ENCODE measurements around the gene CDC123.
"Not testable (repeated sequence)": the region's sequence is repeated elsewhere in the genome, so short reads cannot be mapped to it uniquely, and the experiment has no call there.

CDC123 gene

GRCh38 chr10:12225444-12225843 is 29.5 kb downstream of the CDC123 start:
- TF ChIP-seq, protein P1, sequence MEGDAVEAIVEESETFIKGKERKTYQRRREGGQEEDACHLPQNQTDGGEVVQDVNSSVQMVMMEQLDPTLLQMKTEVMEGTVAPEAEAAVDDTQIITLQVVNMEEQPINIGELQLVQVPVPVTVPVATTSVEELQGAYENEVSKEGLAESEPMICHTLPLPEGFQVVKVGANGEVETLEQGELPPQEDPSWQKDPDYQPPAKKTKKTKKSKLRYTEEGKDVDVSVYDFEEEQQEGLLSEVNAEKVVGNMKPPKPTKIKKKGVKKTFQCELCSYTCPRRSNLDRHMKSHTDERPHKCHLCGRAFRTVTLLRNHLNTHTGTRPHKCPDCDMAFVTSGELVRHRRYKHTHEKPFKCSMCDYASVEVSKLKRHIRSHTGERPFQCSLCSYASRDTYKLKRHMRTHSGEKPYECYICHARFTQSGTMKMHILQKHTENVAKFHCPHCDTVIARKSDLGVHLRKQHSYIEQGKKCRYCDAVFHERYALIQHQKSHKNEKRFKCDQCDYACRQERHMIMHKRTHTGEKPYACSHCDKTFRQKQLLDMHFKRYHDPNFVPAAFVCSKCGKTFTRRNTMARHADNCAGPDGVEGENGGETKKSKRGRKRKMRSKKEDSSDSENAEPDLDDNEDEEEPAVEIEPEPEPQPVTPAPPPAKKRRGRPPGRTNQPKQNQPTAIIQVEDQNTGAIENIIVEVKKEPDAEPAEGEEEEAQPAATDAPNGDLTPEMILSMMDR (IDR thresholded peaks at IDR 0.05; ENCODE audit: insufficient read depth, low read length) = no peak
- no peak for TF ChIP-seq POLR2AphosphoS5 (IDR thresholded peaks at IDR 0.05; ENCODE audit: low read depth)
- DNase-seq (ENCODE audit: low read depth in 1 of 2, low spot score in 1 of 2) = no peak
- no peaks in the 10 kb centered on the region for H3K27me3 ChIP-seq (ENCODE audit: insufficient read depth, poor library complexity, severe bottlenecking)
- no peak overlapping the region for H3K27ac ChIP-seq (replicated peaks)
- H3K4me3 ChIP-seq (replicated peaks; ENCODE audit: insufficient read depth, low read length) = no peak overlapping the region

DNA sequence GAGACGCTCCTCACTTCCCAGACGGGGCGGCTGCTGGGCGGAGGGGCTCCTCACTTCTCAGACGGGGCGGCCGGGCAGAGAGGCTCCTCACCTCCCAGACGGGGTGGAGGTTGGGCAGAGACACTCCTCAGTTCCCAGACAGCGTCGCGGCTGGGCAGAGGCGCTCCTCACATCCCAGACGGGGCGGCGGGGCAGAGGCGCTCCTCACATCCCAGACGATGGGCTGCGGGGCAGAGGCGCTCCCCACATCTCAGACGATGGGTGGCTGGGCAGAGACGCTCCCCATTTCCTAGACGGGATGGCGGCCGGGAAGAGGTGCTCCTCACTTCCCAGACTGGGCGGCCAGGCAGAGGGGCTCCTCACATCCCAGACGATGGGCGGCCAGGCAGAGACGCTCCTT is 30.4 kb downstream of the CDC123 start:
- H3K27me3 ChIP-seq (ENCODE audit: insufficient read depth, poor library complexity, severe bottlenecking); H3K27ac ChIP-seq (replicated peaks); DNase-seq (ENCODE audit: low read depth in 1 of 2, low spot score in 1 of 2); H3K4me3 ChIP-seq (replicated peaks; ENCODE audit: insufficient read depth, low read length): not testable (repeated sequence)

DNA sequence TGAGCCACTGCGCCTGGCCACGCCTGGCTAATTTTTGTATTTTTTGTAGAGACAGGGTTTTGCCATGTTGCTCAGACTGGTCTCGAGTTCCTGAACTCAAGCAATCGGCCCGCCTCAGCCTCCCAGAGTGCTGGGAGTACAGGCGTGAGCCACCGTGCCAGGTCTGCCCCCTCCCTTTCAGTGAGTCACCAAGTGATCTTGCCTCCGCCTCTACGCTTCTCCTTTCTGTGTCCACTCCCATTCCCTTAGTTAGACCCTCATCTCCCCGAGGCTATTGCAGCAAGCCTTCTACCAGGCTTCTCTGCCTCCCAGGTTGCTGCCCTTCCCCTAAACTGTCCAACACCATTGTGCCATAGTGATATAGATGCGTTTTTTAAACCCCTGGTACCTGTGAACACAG is 32.9 kb downstream of the CDC123 start:
- Histone ChIP-seq H3K27me3 (ENCODE audit: insufficient read depth, poor library complexity, severe bottlenecking) (no peaks in the 10 kb centered on the region), H3K4me3 (replicated peaks; ENCODE audit: insufficient read depth, low read length) (no peak overlapping the region), H3K27ac (replicated peaks) (no peak overlapping the region)
- no peak for TF ChIP-seq SPI1 (IDR thresholded peaks at IDR 0.05; ENCODE audit: borderline replicate concordance, low read depth)
- no peak for TF ChIP-seq POLR2AphosphoS5 (IDR thresholded peaks at IDR 0.05; ENCODE audit: low read depth)
- TF ChIP-seq, protein P1 (IDR thresholded peaks at IDR 0.05; ENCODE audit: insufficient read depth, low read length) = no peak
- TF ChIP-seq, protein P2, sequence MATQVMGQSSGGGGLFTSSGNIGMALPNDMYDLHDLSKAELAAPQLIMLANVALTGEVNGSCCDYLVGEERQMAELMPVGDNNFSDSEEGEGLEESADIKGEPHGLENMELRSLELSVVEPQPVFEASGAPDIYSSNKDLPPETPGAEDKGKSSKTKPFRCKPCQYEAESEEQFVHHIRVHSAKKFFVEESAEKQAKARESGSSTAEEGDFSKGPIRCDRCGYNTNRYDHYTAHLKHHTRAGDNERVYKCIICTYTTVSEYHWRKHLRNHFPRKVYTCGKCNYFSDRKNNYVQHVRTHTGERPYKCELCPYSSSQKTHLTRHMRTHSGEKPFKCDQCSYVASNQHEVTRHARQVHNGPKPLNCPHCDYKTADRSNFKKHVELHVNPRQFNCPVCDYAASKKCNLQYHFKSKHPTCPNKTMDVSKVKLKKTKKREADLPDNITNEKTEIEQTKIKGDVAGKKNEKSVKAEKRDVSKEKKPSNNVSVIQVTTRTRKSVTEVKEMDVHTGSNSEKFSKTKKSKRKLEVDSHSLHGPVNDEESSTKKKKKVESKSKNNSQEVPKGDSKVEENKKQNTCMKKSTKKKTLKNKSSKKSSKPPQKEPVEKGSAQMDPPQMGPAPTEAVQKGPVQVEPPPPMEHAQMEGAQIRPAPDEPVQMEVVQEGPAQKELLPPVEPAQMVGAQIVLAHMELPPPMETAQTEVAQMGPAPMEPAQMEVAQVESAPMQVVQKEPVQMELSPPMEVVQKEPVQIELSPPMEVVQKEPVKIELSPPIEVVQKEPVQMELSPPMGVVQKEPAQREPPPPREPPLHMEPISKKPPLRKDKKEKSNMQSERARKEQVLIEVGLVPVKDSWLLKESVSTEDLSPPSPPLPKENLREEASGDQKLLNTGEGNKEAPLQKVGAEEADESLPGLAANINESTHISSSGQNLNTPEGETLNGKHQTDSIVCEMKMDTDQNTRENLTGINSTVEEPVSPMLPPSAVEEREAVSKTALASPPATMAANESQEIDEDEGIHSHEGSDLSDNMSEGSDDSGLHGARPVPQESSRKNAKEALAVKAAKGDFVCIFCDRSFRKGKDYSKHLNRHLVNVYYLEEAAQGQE (IDR thresholded peaks at IDR 0.05; ENCODE audit: insufficient replicate concordance, low read depth) = no peak
- TF ChIP-seq GABPA (IDR thresholded peaks at IDR 0.05; ENCODE audit: low read depth) = no peak
- DNase-seq (ENCODE audit: low read depth in 1 of 2, low spot score in 1 of 2) = no peak

DNA sequence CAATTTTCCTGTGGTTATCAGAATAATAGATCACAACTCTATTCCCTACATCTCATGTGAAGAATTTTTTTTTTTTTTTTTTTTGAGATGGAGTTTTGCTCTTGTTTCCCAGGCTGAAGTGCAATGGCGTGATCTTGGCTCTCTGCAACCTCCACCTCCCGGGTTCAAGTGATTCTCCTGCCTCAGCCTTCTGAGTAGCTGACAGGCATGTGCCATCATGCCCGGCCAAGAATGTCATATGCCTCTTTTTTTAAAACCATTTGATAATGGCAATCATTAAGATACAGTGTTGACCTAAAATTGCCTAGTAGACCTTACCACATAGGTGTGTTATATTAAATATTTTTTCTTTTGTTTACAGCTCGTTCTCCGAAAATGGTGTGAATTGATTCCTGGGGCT is 38.7 kb downstream of the CDC123 start:
- not testable (repeated sequence) for H3K27ac ChIP-seq (replicated peaks); H3K27me3 ChIP-seq (ENCODE audit: insufficient read depth, poor library complexity, severe bottlenecking); DNase-seq (ENCODE audit: low read depth in 1 of 2, low spot score in 1 of 2); H3K4me3 ChIP-seq (replicated peaks; ENCODE audit: insufficient read depth, low read length)

GRCh38 chr10:12235116-12235694 is 39.2 kb downstream of the CDC123 start:
- TF ChIP-seq, protein P2 (IDR thresholded peaks at IDR 0.05; ENCODE audit: insufficient replicate concordance, low read depth) = no peak
- TF ChIP-seq SPI1 (IDR thresholded peaks at IDR 0.05; ENCODE audit: borderline replicate concordance, low read depth) (no peak), POLR2AphosphoS5 (IDR thresholded peaks at IDR 0.05; ENCODE audit: low read depth) (no peak), GABPA (IDR thresholded peaks at IDR 0.05; ENCODE audit: low read depth) (no peak)
- TF ChIP-seq, protein P1 (IDR thresholded peaks at IDR 0.05; ENCODE audit: insufficient read depth, low read length) = no peak
- no peak for DNase-seq (ENCODE audit: low read depth in 1 of 2, low spot score in 1 of 2)
- Histone ChIP-seq H3K27ac (replicated peaks) (no peak overlapping the region), H3K27me3 (ENCODE audit: insufficient read depth, poor library complexity, severe bottlenecking) (no peaks in the 10 kb centered on the region), H3K4me3 (replicated peaks; ENCODE audit: insufficient read depth, low read length) (no peak overlapping the region)
